Activated B cell treated with CpG ODN at 0.5 μM for 24 hours (primary cell): ENCODE measurements around the gene PNPLA3. TPM values are rescaled to one million over a fixed set of nuclear protein-coding genes. Genes with fewer than 3 reads are reported as not detected.

Experiments used
- ATAC-seq: fragments of 200-7000 bp; cut with Tn5 transposase; one replicate; pipeline ENCODE4 v1.10.0; 2021; ENCODE audit warnings: low read depth, mild to moderate bottlenecking, moderate library complexity
- CTCF ChIA-PET: fragments of 350-600 bp; sonication (Branson Sonifier 250); formaldehyde crosslinking; loops from one replicate; lab custom pipeline; 2021; ENCODE audit warnings: antibody characterized with exemption; lab: Charles Lee
- POLR2A ChIA-PET: fragments of 350-600 bp; sonication (Branson Sonifier 250); formaldehyde crosslinking; loops from one replicate; lab custom pipeline; 2021; ENCODE audit warnings: antibody characterized with exemption; lab: Charles Lee
- DNase-seq: peaks from one replicate; pipeline ENCODE4 v3.0.0; 2022
- H3K27ac Mint-ChIP-seq: one replicate; pipeline ENCODE4 v1.8.0; 2020; ENCODE audit warnings: mixed read lengths
- H3K27me3 Mint-ChIP-seq: one replicate; pipeline ENCODE4 v1.8.0; 2021; ENCODE audit warnings: mixed read lengths
- H3K36me3 Mint-ChIP-seq: one replicate; pipeline ENCODE4 v1.8.0; 2021; ENCODE audit warnings: low read depth, mixed read lengths
- H3K4me1 Mint-ChIP-seq: one replicate; pipeline ENCODE4 v1.8.0; 2021; ENCODE audit warnings: mixed read lengths
- H3K4me3 Mint-ChIP-seq: one replicate; pipeline ENCODE4 v1.8.0; 2020; ENCODE audit warnings: mild to moderate bottlenecking, mixed read lengths
- H3K9me3 Mint-ChIP-seq: one replicate; pipeline ENCODE4 v1.8.0; 2020; ENCODE audit warnings: mixed read lengths
- intact Hi-C: fragments of 100-400 bp; cut with micrococcal nuclease; formaldehyde crosslinking; loops from one replicate; pipeline ENCODE4 v1.15.1; 2024
- total RNA-seq: library from RNA; stranded (reverse); gene quantifications from 2 replicates; pipeline ENCODE4 v1.2.3, GENCODE V29; 2022
- TF ChIP-seq, protein P1 (sequence below): fragments of 200-600 bp; IDR thresholded peaks from one replicate; pipeline ENCODE4 v1.8.0; 2022; ENCODE audit warnings: antibody characterized with exemption, mild to moderate bottlenecking

The PNPLA3 gene
- total RNA-seq, 1 donor from 2014 or later, result 0.33 TPM

DNA sequence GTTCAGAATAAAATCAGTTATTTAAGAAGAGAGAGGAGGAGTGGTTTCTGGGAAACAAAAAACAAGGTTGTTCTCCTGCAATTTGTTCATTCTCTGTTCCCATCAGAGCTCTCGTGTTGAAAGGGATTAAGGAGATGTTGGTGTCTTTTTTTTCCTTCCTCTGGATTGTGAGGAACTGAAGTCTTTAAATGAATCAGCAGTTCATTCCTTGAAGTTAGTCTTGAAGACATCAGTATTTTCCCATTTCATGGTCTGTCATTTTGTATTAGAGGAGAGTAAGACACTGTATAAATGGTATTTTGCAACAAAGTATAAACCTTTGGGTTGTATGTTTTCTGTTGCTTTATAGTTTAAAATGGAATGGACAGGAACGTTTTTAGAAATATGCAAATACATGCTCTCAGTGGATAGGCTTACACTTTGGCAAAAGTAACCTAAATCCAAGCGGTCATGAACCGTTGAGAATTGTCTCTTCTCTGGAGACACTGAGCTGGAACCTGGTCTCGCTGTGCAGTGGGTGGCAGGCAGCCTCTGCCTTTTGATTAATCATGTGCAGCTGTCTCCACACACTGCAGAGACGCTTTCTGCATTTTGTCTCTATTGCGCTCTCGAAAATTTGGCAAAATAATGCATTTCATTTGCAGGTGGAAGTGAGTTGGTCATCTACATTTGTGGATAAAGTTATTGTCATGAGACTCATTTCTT, 64.7 kb downstream of the PNPLA3 start:
- H3K4me3 Mint-ChIP-seq, result no peak overlapping the region
- CTCF ChIA-PET, result interaction anchor here (1.4 to 4.1 kb wide), 2 partner anchors 93 to 97 kb away, joined by 6 to 20 read pairs; no protein-coding TSS in a partner anchor
- no peak overlapping the region for H3K27ac Mint-ChIP-seq
- peaks cover 3% of the 10 kb centered on the region for H3K4me1 Mint-ChIP-seq
- POLR2A ChIA-PET, result no interaction called here
- H3K36me3 Mint-ChIP-seq, result peaks cover 95% of the 10 kb centered on the region
- no peaks in the 10 kb centered on the region for H3K9me3 Mint-ChIP-seq
- H3K27me3 Mint-ChIP-seq, result no peaks in the 10 kb centered on the region
- intact Hi-C loops, result no loop called here
- TF ChIP-seq, protein P1, sequence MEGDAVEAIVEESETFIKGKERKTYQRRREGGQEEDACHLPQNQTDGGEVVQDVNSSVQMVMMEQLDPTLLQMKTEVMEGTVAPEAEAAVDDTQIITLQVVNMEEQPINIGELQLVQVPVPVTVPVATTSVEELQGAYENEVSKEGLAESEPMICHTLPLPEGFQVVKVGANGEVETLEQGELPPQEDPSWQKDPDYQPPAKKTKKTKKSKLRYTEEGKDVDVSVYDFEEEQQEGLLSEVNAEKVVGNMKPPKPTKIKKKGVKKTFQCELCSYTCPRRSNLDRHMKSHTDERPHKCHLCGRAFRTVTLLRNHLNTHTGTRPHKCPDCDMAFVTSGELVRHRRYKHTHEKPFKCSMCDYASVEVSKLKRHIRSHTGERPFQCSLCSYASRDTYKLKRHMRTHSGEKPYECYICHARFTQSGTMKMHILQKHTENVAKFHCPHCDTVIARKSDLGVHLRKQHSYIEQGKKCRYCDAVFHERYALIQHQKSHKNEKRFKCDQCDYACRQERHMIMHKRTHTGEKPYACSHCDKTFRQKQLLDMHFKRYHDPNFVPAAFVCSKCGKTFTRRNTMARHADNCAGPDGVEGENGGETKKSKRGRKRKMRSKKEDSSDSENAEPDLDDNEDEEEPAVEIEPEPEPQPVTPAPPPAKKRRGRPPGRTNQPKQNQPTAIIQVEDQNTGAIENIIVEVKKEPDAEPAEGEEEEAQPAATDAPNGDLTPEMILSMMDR, result no peak
- ATAC-seq (no peak), DNase-seq (no peak)

DNA sequence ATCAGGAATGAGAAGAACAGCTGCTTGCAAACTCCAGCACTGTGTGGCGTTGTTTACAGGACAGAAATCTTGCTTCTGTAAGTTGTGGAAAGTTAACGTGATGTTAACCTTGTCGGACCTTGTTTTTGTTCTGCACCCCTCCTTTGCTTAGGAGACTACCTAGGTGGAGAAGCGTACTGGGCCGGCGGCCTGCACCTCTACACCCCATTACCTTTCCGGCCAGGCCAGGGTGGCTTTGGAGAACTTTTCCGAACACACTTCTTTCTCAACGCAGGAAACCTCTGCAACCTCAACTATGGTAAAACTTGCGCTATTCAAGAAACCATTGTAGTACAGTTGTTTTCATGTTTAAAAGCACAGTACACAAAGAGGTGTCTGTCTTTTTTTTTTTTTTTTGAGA, 65.4 kb downstream of the PNPLA3 start:
- H3K36me3 Mint-ChIP-seq, result peaks cover 96% of the 10 kb centered on the region
- TF ChIP-seq, protein P1, result no peak
- H3K4me1 Mint-ChIP-seq, result peaks cover 9% of the 10 kb centered on the region
- ATAC-seq, result no peak
- no peak for DNase-seq
- no peaks in the 10 kb centered on the region for H3K9me3 Mint-ChIP-seq
- ChIA-PET CTCF (interaction anchor here (11.3 kb wide), 1 partner anchor 96 kb away, joined by 537 read pairs; no protein-coding TSS in a partner anchor), POLR2A (no interaction called here)
- no peak overlapping the region for H3K4me3 Mint-ChIP-seq
- intact Hi-C loops, result no loop called here
- no peaks in the 10 kb centered on the region for H3K27me3 Mint-ChIP-seq
- no peak overlapping the region for H3K27ac Mint-ChIP-seq

DNA sequence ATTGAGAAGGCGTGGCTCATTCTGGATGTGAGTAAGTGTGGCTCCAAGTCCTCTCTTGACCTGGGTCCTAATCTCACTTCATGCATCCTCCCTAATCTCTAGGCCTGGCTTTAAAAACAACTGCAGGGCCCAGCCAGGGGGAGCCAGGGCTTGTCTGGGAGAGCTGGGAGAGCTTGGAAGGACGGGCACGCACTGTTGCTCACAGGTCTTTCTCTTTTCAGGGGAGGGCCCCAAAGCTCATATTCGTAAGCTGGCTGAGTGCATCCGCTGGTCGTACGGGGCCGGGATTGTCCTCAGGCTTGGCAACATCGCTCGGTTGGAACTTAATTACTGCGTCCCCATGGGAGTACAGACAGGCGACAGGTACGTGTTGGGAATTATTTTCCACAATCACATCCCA, 66.4 kb downstream of the PNPLA3 start:
- ChIA-PET POLR2A (no interaction called here), CTCF (interaction anchor here (0.9 to 11.3 kb wide), 2 partner anchors 37 to 95 kb away, joined by 3 to 537 read pairs; no protein-coding TSS in a partner anchor)
- Mint-ChIP-seq H3K27ac (no peak overlapping the region), H3K9me3 (no peaks in the 10 kb centered on the region), H3K4me3 (no peak overlapping the region), H3K36me3 (peaks cover 96% of the 10 kb centered on the region), H3K4me1 (peaks cover 18% of the 10 kb centered on the region), H3K27me3 (no peaks in the 10 kb centered on the region)
- DNase-seq (no peak), ATAC-seq (no peak)
- TF ChIP-seq, protein P1, result no peak
- intact Hi-C loops, result loop anchor here (5.0 kb wide), 1 partner anchor 342 kb away; no protein-coding TSS in a partner anchor

DNA sequence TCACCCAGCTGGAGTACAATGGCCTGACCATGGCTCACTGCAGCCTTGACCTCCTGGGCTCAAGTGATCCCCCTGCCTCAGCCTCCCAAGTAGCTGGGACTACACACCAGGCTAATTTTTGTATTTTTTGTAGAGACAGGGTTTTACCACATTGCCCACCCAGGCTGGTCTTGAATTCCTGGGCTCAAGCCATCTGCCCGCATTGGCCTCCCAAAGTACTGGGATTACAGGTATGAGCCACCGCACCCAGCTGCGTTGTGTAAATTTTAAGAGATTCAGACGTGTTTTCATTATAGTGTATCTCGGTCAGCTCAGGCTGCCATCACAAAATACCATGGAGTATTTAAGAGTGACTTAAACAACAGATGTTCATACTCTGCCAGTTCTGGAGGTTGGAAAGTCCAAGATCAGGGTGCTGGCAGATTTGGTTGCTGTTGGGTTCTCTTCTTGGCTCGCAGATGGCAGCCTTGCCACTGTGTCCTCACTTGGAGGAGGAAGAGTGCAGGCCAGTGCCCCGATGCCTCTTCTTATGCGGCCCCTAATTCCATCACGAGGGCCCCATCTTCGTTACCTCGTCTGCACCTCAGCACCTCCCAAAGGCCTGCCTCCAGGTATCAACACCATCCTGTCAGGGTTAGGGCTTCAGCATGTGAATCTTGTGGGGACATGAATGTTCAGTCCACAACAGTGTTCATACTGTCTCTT, 67.9 kb downstream of the PNPLA3 start:
- intact Hi-C loops, result loop anchor here (5.0 kb wide), 1 partner anchor 341 kb away; no protein-coding TSS in a partner anchor
- Mint-ChIP-seq H3K4me3 (no peak overlapping the region), H3K9me3 (no peaks in the 10 kb centered on the region), H3K27ac (no peak overlapping the region), H3K27me3 (no peaks in the 10 kb centered on the region), H3K4me1 (peaks cover 32% of the 10 kb centered on the region), H3K36me3 (peaks cover 92% of the 10 kb centered on the region)
- ChIA-PET CTCF (interaction anchor here (2.9 to 11.3 kb wide), 2 partner anchors 94 to 576 kb away, joined by 18 to 537 read pairs; no protein-coding TSS in a partner anchor), POLR2A (interaction anchor here (5.2 to 5.8 kb wide), 2 partner anchors 34 to 94 kb away, joined by 43 to 61 read pairs; partner anchors contain the start of gene PARVB)
- ATAC-seq, result no peak
- TF ChIP-seq, protein P1, result no peak
- DNase-seq, result no peak
